ENCODE data around the gene PDS5A. TPM values are rescaled to one million over a fixed set of nuclear protein-coding genes. Genes with fewer than 3 reads are reported as not detected.
"Not testable (repeated sequence)": the region's sequence is repeated elsewhere in the genome, so short reads cannot be mapped to it uniquely, and the experiment has no call there.

PDS5A gene
- polyA plus RNA-seq, 6 donors from 2014 or later, result 34.6 to 58.1 (median 41.0) TPM

DNA sequence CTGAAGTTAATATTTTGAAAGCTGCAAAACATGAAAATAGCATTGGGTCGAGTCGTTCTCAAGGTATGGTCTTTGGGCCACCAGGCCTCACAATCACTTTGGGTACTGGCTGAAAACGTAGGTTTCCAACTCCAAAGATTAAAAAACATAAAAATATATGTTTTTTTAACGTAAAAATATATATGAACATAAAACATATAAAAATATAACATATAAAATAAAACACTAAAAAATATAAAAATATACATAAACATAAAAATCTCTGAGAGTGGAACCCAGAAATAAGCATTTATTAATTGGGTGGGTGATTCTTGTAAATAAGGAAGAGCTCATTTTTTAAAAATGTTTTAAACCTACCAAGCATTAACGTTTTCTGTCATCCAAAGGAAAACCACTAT is 666 bp upstream of the PDS5A start:
- Mint-ChIP-seq H3K27ac (peak overlapping the region; percentile 87 to 97 (median 94)), H3K4me3 (peak overlapping the region; percentile 82 to 94 (median 90)), H3K36me3 (no peaks in the 10 kb centered on the region), H3K4me1 (peaks cover 16 to 23% (median 22%) of the 10 kb centered on the region in 3 donors), H3K27me3 (no peaks in the 10 kb centered on the region), H3K9me3 (no peaks in the 10 kb centered on the region)
- no peak for ATAC-seq (ENCODE audit: low read depth in 2 of 2)
- no peak for DNase-seq

DNA sequence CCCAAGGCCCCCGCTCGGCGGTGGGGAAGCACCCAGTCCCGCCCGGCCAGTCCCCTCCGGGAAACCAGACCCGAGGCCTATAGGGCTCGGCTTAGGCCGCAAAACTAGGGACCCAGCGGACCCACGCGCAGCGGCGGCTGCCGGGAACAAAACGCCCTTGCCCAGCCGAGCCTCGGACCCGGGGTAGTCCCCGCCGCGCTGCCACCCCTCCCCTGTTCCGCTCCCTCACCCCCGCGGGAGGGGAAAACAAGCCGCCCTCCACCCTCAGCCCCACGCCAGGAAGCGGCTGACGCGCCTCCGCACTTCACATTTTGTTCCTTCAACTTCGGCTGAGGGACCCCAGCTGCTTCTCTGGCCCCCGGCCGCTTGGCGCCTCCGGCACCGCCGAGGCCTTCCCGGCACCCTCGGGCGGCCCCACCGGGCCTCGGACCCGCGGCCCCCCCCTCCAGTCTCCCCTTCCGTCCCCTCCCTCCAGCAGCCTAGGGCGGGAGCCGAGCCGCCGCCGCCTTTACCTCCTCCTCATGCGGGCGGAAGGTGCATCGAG is 694 bp downstream of the PDS5A start:
- ATAC-seq (ENCODE audit: low read depth in 2 of 2) (peak; percentile 10 to 12), DNase-seq (peak; percentile 44)
- H3K27me3 Mint-ChIP-seq, result no peaks in the 10 kb centered on the region
- H3K9me3 Mint-ChIP-seq, result no peaks in the 10 kb centered on the region
- no peaks in the 10 kb centered on the region for H3K36me3 Mint-ChIP-seq
- H3K4me1 Mint-ChIP-seq, result peaks cover 16 to 28% (median 25%) of the 10 kb centered on the region in 3 donors
- H3K4me3 Mint-ChIP-seq, result peak overlapping the region; percentile 77 to 94 (median 88)
- H3K27ac Mint-ChIP-seq, result peak overlapping the region in 3 of 6 donors; percentile 76 to 92 (median 88)

GRCh38 chr4:39976141-39976944 is 1.4 kb downstream of the PDS5A start:
- Mint-ChIP-seq H3K27ac (peak overlapping the region; percentile 76 to 95 (median 88)), H3K27me3 (no peaks in the 10 kb centered on the region), H3K9me3 (no peaks in the 10 kb centered on the region), H3K4me3 (peak overlapping the region; percentile 77 to 94 (median 88)), H3K36me3 (no peaks in the 10 kb centered on the region), H3K4me1 (peaks cover 16 to 30% (median 27%) of the 10 kb centered on the region in 3 donors)
- peak; percentile 68 for DNase-seq
- peak; percentile 18 to 20 for ATAC-seq (ENCODE audit: low read depth in 2 of 2)

DNA sequence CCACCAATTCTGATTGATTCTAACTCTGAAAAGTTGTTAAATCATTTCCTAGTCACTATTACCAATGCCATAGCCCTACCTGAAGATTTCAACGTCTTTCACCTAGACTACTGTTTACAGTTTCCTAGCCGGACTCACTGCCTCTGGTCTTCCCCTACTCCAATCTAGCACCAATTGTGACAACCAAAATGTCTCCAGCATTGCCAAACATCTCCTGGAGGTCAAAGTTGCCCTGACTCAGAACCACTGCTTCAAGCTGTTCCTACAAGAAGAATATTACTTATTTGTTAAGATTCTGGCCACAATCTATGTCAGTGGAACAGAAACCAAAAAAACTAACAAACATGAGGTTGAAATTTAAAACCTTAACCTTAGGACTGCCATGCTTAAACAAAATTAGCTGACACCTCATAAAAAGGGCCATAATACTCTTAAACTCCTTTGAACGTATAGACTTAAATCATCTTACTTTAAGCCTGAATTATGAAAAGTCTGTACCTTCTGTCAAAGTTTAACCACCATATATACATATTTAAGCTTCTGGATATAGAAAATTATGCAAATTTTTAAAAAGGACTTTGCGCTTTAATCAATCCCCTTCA is 2.1 kb downstream of the PDS5A start:
- Mint-ChIP-seq H3K4me3 (peak overlapping the region in 7 of 8 donors; percentile 77 to 94 (median 85)), H3K9me3 (no peaks in the 10 kb centered on the region), H3K36me3 (no peaks in the 10 kb centered on the region), H3K27ac (peak overlapping the region in 4 of 6 donors; percentile 32 to 88 (median 72)), H3K27me3 (no peaks in the 10 kb centered on the region), H3K4me1 (peaks cover 20 to 38% (median 34%) of the 10 kb centered on the region in 3 donors)
- ATAC-seq (ENCODE audit: low read depth in 2 of 2), result no peak
- no peak for DNase-seq

GRCh38 chr4:39973052-39973451 is 4.7 kb downstream of the PDS5A start:
- not testable (repeated sequence) for H3K36me3 Mint-ChIP-seq; DNase-seq; H3K27me3 Mint-ChIP-seq; ATAC-seq (ENCODE audit: low read depth in 2 of 2); H3K9me3 Mint-ChIP-seq
- H3K4me3 Mint-ChIP-seq, result peak overlapping the region in 2 of 8 donors; percentile 4 to 46
- peak overlapping the region in 1 of 6 donors; percentile 34 for H3K27ac Mint-ChIP-seq
- peaks cover 30 to 48% (median 44%) of the 10 kb centered on the region in 3 donors for H3K4me1 Mint-ChIP-seq

DNA sequence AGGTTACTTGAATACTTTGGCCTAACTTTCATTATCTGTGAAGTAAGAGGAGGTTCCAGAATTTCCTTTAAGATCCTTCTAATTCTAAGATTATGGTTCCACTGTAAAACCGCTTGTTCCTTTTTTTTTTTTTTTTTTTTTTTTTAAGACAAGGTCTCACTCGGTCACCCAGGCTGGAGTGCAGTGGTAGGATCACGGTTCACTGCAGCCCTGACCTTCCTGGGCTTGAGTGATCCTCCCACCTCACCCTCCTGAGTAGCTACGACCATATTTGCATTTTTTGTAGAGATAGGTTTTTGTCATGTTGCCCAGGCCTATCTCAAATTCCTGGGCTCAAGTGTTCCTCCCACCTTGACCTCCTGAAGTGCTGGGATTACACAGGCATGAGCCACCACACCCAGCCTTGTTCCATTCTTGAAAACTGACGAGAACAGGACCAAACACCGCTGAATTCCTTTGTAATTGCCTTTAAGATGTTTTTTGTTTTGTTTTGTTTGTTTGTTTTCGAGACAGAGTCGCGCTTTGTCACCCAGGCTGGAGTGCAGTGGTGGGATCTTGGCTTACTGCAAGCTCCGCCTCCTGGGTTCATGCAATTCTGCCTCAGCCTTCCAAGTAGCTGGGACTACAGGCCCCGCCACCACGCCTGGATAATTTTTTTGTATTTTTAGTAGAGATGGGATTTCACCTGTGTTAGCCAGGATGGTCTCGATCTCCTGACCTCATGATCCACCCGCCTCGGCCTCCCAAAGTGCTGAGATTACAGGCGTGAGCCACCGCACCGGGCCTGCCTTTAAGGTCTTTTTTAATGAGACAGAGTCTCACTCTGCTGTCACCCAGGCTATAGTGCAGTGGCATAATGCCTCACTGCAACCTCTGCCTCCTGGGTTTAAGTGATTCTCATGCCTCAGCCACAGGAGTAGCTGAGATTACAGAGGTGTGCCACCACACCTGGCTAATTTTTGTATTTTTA is 6.8 kb downstream of the PDS5A start:
- Mint-ChIP-seq H3K4me3 (peak overlapping the region in 7 of 8 donors; percentile 38 to 73 (median 61)), H3K4me1 (peaks cover 27 to 54% (median 52%) of the 10 kb centered on the region in 3 donors), H3K27me3 (no peaks in the 10 kb centered on the region), H3K9me3 (no peaks in the 10 kb centered on the region), H3K27ac (peak overlapping the region; percentile 51 to 93 (median 88)), H3K36me3 (no peaks in the 10 kb centered on the region)
- peak; percentile 56 to 69 for ATAC-seq (ENCODE audit: low read depth in 2 of 2)
- DNase-seq, result no peak

GRCh38 chr4:39963656-39964055 is 14.1 kb downstream of the PDS5A start:
- H3K27me3 Mint-ChIP-seq, result no peaks in the 10 kb centered on the region
- no peaks in the 10 kb centered on the region for H3K9me3 Mint-ChIP-seq
- no peak overlapping the region for H3K4me3 Mint-ChIP-seq
- H3K36me3 Mint-ChIP-seq, result no peaks in the 10 kb centered on the region
- peak overlapping the region in 3 of 6 donors; percentile 67 to 73 (median 68) for H3K27ac Mint-ChIP-seq
- H3K4me1 Mint-ChIP-seq, result peaks cover 32 to 65% (median 58%) of the 10 kb centered on the region in 3 donors
- DNase-seq (no peak), ATAC-seq (ENCODE audit: low read depth in 2 of 2) (no peak)

- Mint-ChIP-seq H3K36me3 (no peaks in the 10 kb centered on the region), H3K4me3 (no peak overlapping the region), H3K27ac (peak overlapping the region in 2 of 6 donors; percentile 61 to 69), H3K27me3 (no peaks in the 10 kb centered on the region), H3K9me3 (no peaks in the 10 kb centered on the region), H3K4me1 (peaks cover 33 to 73% (median 53%) of the 10 kb centered on the region in 3 donors)
- DNase-seq, result no peak
- ATAC-seq (ENCODE audit: low read depth in 2 of 2), result no peak
Measured at GRCh38 chr4:39961311-39961877, 16.3 kb downstream of the PDS5A start.

- Mint-ChIP-seq H3K9me3 (no peaks in the 10 kb centered on the region), H3K4me1 (peaks cover 36 to 73% (median 52%) of the 10 kb centered on the region in 3 donors), H3K4me3 (peak overlapping the region in 1 of 8 donors; percentile 33), H3K27me3 (no peaks in the 10 kb centered on the region), H3K27ac (peak overlapping the region in 5 of 6 donors; percentile 18 to 91 (median 38)), H3K36me3 (peaks cover 0 to 9% of the 10 kb centered on the region in 2 donors)
- ATAC-seq (ENCODE audit: low read depth in 2 of 2) (no peak), DNase-seq (no peak)
Measured at GRCh38 chr4:39950861-39951481, 26.7 kb downstream of the PDS5A start.

GRCh38 chr4:39947963-39948362 is 29.7 kb downstream of the PDS5A start:
- Mint-ChIP-seq H3K27me3 (no peaks in the 10 kb centered on the region), H3K9me3 (no peaks in the 10 kb centered on the region), H3K4me3 (peak overlapping the region in 2 of 8 donors; percentile 35 to 47), H3K4me1 (peaks cover 29 to 76% (median 40%) of the 10 kb centered on the region in 3 donors), H3K27ac (peak overlapping the region in 3 of 6 donors; percentile 74 to 100 (median 100)), H3K36me3 (no peaks in the 10 kb centered on the region)
- ATAC-seq (ENCODE audit: low read depth in 2 of 2) (no peak), DNase-seq (no peak)

- H3K27ac Mint-ChIP-seq, result peak overlapping the region; percentile 74 to 100 (median 100)
- H3K36me3 Mint-ChIP-seq, result no peaks in the 10 kb centered on the region
- peak overlapping the region in 5 of 8 donors; percentile 23 to 91 (median 45) for H3K4me3 Mint-ChIP-seq
- peaks cover 32 to 78% (median 39%) of the 10 kb centered on the region in 3 donors for H3K4me1 Mint-ChIP-seq
- no peaks in the 10 kb centered on the region for H3K9me3 Mint-ChIP-seq
- ATAC-seq (ENCODE audit: low read depth in 2 of 2) (no peak), DNase-seq (no peak)
- no peaks in the 10 kb centered on the region for H3K27me3 Mint-ChIP-seq
Measured at GRCh38 chr4:39947417-39947816, 30.3 kb downstream of the PDS5A start.

GRCh38 chr4:39944245-39944644 is 33.5 kb downstream of the PDS5A start:
- DNase-seq; H3K9me3 Mint-ChIP-seq; ATAC-seq (ENCODE audit: low read depth in 2 of 2); H3K36me3 Mint-ChIP-seq; H3K27me3 Mint-ChIP-seq: not testable (repeated sequence)
- peaks cover 37 to 88% (median 54%) of the 10 kb centered on the region in 3 donors for H3K4me1 Mint-ChIP-seq
- H3K4me3 Mint-ChIP-seq, result peak overlapping the region in 2 of 8 donors; percentile 27 to 78
- H3K27ac Mint-ChIP-seq, result peak overlapping the region in 5 of 6 donors; percentile 44 to 100 (median 63)

All from naive B cell (primary cell).